ENCODE data around the gene CYRIA.

CYRIA gene

DNA sequence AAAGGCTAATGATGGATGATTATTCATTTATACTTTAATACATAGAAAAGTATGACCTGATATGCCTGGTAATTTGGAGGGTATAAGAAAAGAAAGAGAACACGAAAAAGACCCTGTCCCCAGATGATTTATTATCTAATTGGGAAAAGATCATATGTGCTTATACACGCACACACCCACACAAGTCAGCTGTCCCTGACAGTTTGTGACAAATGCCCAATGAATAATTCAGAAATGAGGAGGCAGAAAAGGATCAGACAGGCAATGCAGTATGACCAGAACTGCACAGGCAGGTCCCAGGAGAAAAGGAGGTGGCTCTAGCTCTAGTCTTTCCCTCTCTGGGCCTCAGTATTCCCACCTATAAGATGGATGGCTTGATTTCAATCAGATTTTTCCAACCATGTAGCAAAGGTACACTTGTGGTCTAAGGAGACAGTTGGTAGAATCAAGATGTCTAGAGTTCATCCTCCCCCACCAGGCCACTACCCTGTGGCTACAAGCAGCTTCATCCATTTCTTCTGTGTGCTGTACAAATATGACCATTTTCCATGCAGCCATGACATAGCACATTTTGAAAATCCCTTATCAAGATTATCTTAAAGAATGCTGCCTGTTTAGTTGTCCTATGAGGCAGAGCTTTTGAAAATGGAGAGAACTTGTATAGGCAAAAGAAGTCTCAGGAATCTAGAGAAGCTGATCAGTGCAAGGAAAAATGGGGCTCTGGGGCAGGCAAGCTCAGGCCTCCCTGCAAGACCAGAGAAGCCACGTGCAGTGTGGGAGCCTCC, 19.7 kb downstream of the CYRIA start:
- TF ChIP-seq, protein P1, sequence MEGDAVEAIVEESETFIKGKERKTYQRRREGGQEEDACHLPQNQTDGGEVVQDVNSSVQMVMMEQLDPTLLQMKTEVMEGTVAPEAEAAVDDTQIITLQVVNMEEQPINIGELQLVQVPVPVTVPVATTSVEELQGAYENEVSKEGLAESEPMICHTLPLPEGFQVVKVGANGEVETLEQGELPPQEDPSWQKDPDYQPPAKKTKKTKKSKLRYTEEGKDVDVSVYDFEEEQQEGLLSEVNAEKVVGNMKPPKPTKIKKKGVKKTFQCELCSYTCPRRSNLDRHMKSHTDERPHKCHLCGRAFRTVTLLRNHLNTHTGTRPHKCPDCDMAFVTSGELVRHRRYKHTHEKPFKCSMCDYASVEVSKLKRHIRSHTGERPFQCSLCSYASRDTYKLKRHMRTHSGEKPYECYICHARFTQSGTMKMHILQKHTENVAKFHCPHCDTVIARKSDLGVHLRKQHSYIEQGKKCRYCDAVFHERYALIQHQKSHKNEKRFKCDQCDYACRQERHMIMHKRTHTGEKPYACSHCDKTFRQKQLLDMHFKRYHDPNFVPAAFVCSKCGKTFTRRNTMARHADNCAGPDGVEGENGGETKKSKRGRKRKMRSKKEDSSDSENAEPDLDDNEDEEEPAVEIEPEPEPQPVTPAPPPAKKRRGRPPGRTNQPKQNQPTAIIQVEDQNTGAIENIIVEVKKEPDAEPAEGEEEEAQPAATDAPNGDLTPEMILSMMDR (IDR thresholded peaks at IDR 0.05; ENCODE audit: insufficient read depth, low read depth, low read length, missing control alignments) = no peak
- H3K4me3 ChIP-seq (ENCODE audit: low read depth, low read length) = no peak overlapping the region
- DNase-seq (ENCODE audit: low read depth) = no peak

DNA sequence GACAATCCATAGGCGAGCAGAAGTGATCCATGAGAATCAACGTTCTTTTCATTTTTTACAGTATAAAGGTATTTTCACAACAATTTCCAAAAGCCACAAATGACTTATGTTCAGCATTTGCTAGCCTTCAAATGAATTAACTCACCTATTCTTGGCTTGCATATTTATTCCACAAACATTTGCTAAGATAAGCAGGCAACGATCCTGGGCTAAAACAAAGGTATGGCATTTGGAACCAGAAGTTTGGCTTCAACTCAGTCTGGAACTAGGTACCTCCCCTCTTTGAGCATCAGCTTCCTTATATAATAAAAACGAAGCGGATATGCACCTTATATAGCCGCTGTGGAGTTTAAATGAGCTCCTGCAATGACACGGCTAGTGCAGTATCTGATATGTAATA, 20.5 kb downstream of the CYRIA start:
- no peak overlapping the region for H3K4me3 ChIP-seq (ENCODE audit: low read depth, low read length)
- TF ChIP-seq, protein P1 (IDR thresholded peaks at IDR 0.05; ENCODE audit: insufficient read depth, low read depth, low read length, missing control alignments) = no peak
- DNase-seq (ENCODE audit: low read depth) = no peak

- TF ChIP-seq, protein P1 (IDR thresholded peaks at IDR 0.05; ENCODE audit: insufficient read depth, low read depth, low read length, missing control alignments) = no peak
- no peak for DNase-seq (ENCODE audit: low read depth)
- H3K4me3 ChIP-seq (ENCODE audit: low read depth, low read length) = no peak overlapping the region
Measured at GRCh38 chr2:16644221-16644925, 21.3 kb downstream of the CYRIA start.

GRCh38 chr2:16643099-16643498, 22.5 kb downstream of the CYRIA start:
- H3K4me3 ChIP-seq (ENCODE audit: low read depth, low read length) = no peak overlapping the region
- DNase-seq (ENCODE audit: low read depth) = no peak
- TF ChIP-seq, protein P1 (IDR thresholded peaks at IDR 0.05; ENCODE audit: insufficient read depth, low read depth, low read length, missing control alignments) = no peak

GRCh38 chr2:16642088-16642487, 23.5 kb downstream of the CYRIA start:
- DNase-seq (ENCODE audit: low read depth) = no peak

GRCh38 chr2:16641509-16641908, 24.1 kb downstream of the CYRIA start:
- no peak overlapping the region for H3K4me3 ChIP-seq (ENCODE audit: low read depth, low read length)
- no peak for DNase-seq (ENCODE audit: low read depth)
- TF ChIP-seq, protein P1 (IDR thresholded peaks at IDR 0.05; ENCODE audit: insufficient read depth, low read depth, low read length, missing control alignments) = no peak

More at GRCh38 chr2:16642088-16642487, 23.5 kb downstream of the CYRIA start:
- TF ChIP-seq, protein P1 (IDR thresholded peaks at IDR 0.05; ENCODE audit: insufficient read depth, low read depth, low read length, missing control alignments) = no peak
- H3K4me3 ChIP-seq (ENCODE audit: low read depth, low read length) = no peak overlapping the region
